Naive thymus-derived CD8-positive, alpha-beta T cell (primary cell): ENCODE measurements around the gene B9D2. TPM values are rescaled to one million over a fixed set of nuclear protein-coding genes. Genes with fewer than 3 reads are reported as not detected.

Experiments
- ATAC-seq, 2 donors: fragments of 150-1000 bp; cut with Tn5 transposase in 1 of 2; sonication (Bioruptor Pico), chemical (Tn5 transposase) in 1 of 2; 1 replicate in 1 of 2; 2 replicates in 1 of 2; pipeline ENCODE4 v1.10.0; 2021; ENCODE audit warnings: mild to moderate bottlenecking in 2 of 2, moderate library complexity in 2 of 2
- POLR2A ChIA-PET: fragments of 350-600 bp; sonication (Branson Sonifier 250); formaldehyde crosslinking; loops from one replicate; lab custom pipeline; 2021; ENCODE audit warnings: antibody characterized with exemption; lab: Charles Lee
- DNase-seq, 10 donors: peaks; one replicate each; pipeline versions ENCODE4 v3.0.0 to v3.0.0-alpha.2; 2020 to 2022
- H3K27ac Mint-ChIP-seq, 10 donors: one replicate each; pipeline ENCODE4 v1.8.0; 2020 to 2022; ENCODE audit warnings: mild to moderate bottlenecking in 10 of 10, mixed read lengths in 10 of 10, moderate library complexity in 4 of 10, inconsistent platforms in 1 of 10
- H3K27me3 Mint-ChIP-seq, 5 donors: one replicate each; pipeline ENCODE4 v1.8.0; 2021 to 2022; ENCODE audit warnings: mixed read lengths in 5 of 5
- H3K36me3 Mint-ChIP-seq, 3 donors: one replicate each; pipeline ENCODE4 v1.8.0; 2020 to 2022; ENCODE audit warnings: mixed read lengths in 3 of 3, mild to moderate bottlenecking in 2 of 3, inconsistent platforms in 1 of 3
- H3K4me1 Mint-ChIP-seq, 4 donors: one replicate each; pipeline ENCODE4 v1.8.0; 2021 to 2022; ENCODE audit warnings: mixed read lengths in 4 of 4
- H3K4me3 Mint-ChIP-seq, 10 donors: one replicate each; pipeline ENCODE4 v1.8.0; 2020 to 2022; ENCODE audit warnings: mild to moderate bottlenecking in 10 of 10, mixed read lengths in 10 of 10, moderate library complexity in 6 of 10, inconsistent platforms in 1 of 10
- H3K9me3 Mint-ChIP-seq, 9 donors: one replicate each; pipeline ENCODE4 v1.8.0; 2020 to 2022; ENCODE audit warnings: mixed read lengths in 9 of 9, mild to moderate bottlenecking in 3 of 9, inconsistent platforms in 1 of 9, moderate library complexity in 1 of 9
- polyA plus RNA-seq, 3 donors: library from polyadenylated mRNA; unstranded; fragments of 300-500 nt; fragmentation: Illumina TruSeq; gene quantifications; one replicate each; pipeline ENCODE4 v1.2.3, GENCODE V29; 2021
- total RNA-seq, 8 experiments: library from RNA in 2 of 8; stranded (reverse) in 2 of 8; gene quantifications; one replicate each; pipeline ENCODE4 v1.2.3 and lab custom pipeline; 2021 to 2026

The B9D2 gene
- total and polyA plus RNA-seq, 5 experiments from 2014 or later = 12.6 to 20.9 (median 17.3) TPM

- Mint-ChIP-seq H3K4me3 (peak overlapping the region; percentile 93 to 99 (median 97)), H3K4me1 (peaks cover 36 to 95% (median 93%) of the 10 kb centered on the region in 4 donors), H3K27me3 (peaks cover 0 to 3% (median 0%) of the 10 kb centered on the region in 5 donors), H3K27ac (peak overlapping the region; percentile 94 to 100 (median 99)), H3K36me3 (peaks cover 0 to 54% (median 17%) of the 10 kb centered on the region in 3 donors), H3K9me3 (no peaks in the 10 kb centered on the region)
- peak; percentile 1 to 3 for ATAC-seq
- POLR2A ChIA-PET = interaction anchor here (0.6 to 11.3 kb wide), 11 partner anchors 9 to 501 kb away, joined by 3 to 300 read pairs (median 11); partner anchors contain the start of genes B9D2, HNRNPUL1 and TGFB1
- no peak for DNase-seq
Measured at GRCh38 chr19:41307954-41308449, 55.9 kb downstream of the B9D2 start.

- ATAC-seq = peak; percentile 26 to 35
- Mint-ChIP-seq H3K27ac (peak overlapping the region; percentile 94 to 100 (median 99)), H3K27me3 (peaks cover 0 to 3% (median 0%) of the 10 kb centered on the region in 5 donors), H3K9me3 (no peaks in the 10 kb centered on the region), H3K36me3 (peaks cover 0 to 54% (median 21%) of the 10 kb centered on the region in 3 donors), H3K4me3 (peak overlapping the region; percentile 68 to 99 (median 96)), H3K4me1 (peaks cover 41 to 97% (median 95%) of the 10 kb centered on the region in 4 donors)
- POLR2A ChIA-PET = interaction anchor here (0.6 to 11.3 kb wide), 11 partner anchors 8 to 105 kb away, joined by 3 to 300 read pairs (median 11); partner anchors contain the start of genes B9D2, HNRNPUL1 and TGFB1
- DNase-seq = peak in 4 of 10 donors; percentile 39 to 79 (median 75)
Measured at GRCh38 chr19:41307090-41307875, 56.7 kb downstream of the B9D2 start.

GRCh38 chr19:41305927-41306793, 57.8 kb downstream of the B9D2 start:
- Mint-ChIP-seq H3K4me3 (peak overlapping the region; percentile 68 to 99 (median 95)), H3K36me3 (peaks cover 0 to 59% (median 24%) of the 10 kb centered on the region in 3 donors)

GRCh38 chr19:41304706-41305483, 59.1 kb downstream of the B9D2 start:
- Mint-ChIP-seq H3K9me3 (no peaks in the 10 kb centered on the region), H3K4me3 (peak overlapping the region in 8 of 10 donors; percentile 15 to 93 (median 66)), H3K36me3 (peaks cover 0 to 69% (median 24%) of the 10 kb centered on the region in 3 donors), H3K4me1 (peaks cover 46 to 100% (median 97%) of the 10 kb centered on the region in 4 donors), H3K27me3 (peaks cover 0 to under 1% (median 0%) of the 10 kb centered on the region in 5 donors), H3K27ac (peak overlapping the region; percentile 89 to 100 (median 98))
- DNase-seq (no peak), ATAC-seq (no peak)
- POLR2A ChIA-PET = interaction anchor here (0.6 to 11.3 kb wide), 5 partner anchors 10 to 48 kb away, joined by 3 to 300 read pairs (median 6); partner anchors contain the start of genes HNRNPUL1 and TGFB1

More at GRCh38 chr19:41305927-41306793, 57.8 kb downstream of the B9D2 start:
- peak in 1 of 10 donors; percentile 22 for DNase-seq
- POLR2A ChIA-PET = interaction anchor here (1.0 to 11.3 kb wide), 7 partner anchors 11 to 493 kb away, joined by 3 to 300 read pairs (median 17); partner anchors contain the start of genes B9D2, HNRNPUL1 and TGFB1
- H3K27ac Mint-ChIP-seq = peak overlapping the region; percentile 94 to 100 (median 99)
- H3K9me3 Mint-ChIP-seq = no peaks in the 10 kb centered on the region
- ATAC-seq = no peak
- H3K4me1 Mint-ChIP-seq = peaks cover 43 to 99% (median 95%) of the 10 kb centered on the region in 4 donors
- H3K27me3 Mint-ChIP-seq = peaks cover 0 to 3% (median 0%) of the 10 kb centered on the region in 5 donors

Other genes with a start within 250 kb of the B9D2 start
- not detected for gene CYP2F1, start 249.7 kb downstream of the B9D2 start, total RNA-seq
- gene CYP2F1, start 249.7 kb downstream of the B9D2 start, polyA plus RNA-seq = under 1 TPM in 1 of 3 donors, not detected in 2; 0.19 TPM
- gene CYP2S1, start 170.9 kb downstream of the B9D2 start, total RNA-seq = not detected
- not detected for gene CYP2S1, start 170.9 kb downstream of the B9D2 start, polyA plus RNA-seq
- gene AXL, start 144.9 kb downstream of the B9D2 start, total RNA-seq = not detected
- gene AXL, start 144.9 kb downstream of the B9D2 start, polyA plus RNA-seq = under 1 TPM in 2 of 3 donors, not detected in 1; 0.11 to 0.21 TPM
- gene HNRNPUL1, start 99.8 kb downstream of the B9D2 start, total RNA-seq = 100 to 1,000 TPM; 262 to 280 TPM
- 10 to 100 TPM; 40.7 to 67.6 (median 46.1) TPM for gene HNRNPUL1, start 99.8 kb downstream of the B9D2 start, polyA plus RNA-seq
- 10 to 100 TPM; 46.6 to 49.1 TPM for gene CCDC97, start 54.0 kb downstream of the B9D2 start, total RNA-seq
- 10 to 100 TPM; 15.6 to 25.0 (median 24.6) TPM for gene CCDC97, start 54.0 kb downstream of the B9D2 start, polyA plus RNA-seq
- gene TGFB1, start 10.2 kb downstream of the B9D2 start, total RNA-seq = 10 to 100 TPM; 83.6 to 85.6 TPM
- 10 to 100 TPM; 30.5 to 45.4 (median 34.5) TPM for gene TGFB1, start 10.2 kb downstream of the B9D2 start, polyA plus RNA-seq
- gene TMEM91, start 12.4 kb upstream of the B9D2 start, total RNA-seq = 1 to 10 TPM; 9.9 TPM
- 1 to 10 TPM; 3.6 to 8.3 (median 5.0) TPM for gene TMEM91, start 12.4 kb upstream of the B9D2 start, polyA plus RNA-seq
- gene EXOSC5, start 33.2 kb upstream of the B9D2 start, total RNA-seq = 10 to 100 TPM; 18.3 to 22.9 TPM
- gene EXOSC5, start 33.2 kb upstream of the B9D2 start, polyA plus RNA-seq = 10 to 100 TPM; 69.0 to 88.0 (median 84.8) TPM
- gene BCKDHA, start 33.7 kb upstream of the B9D2 start, total RNA-seq = 10 to 100 TPM; 15.9 to 18.7 TPM
- 10 to 100 TPM; 51.8 to 67.3 (median 53.8) TPM for gene BCKDHA, start 33.7 kb upstream of the B9D2 start, polyA plus RNA-seq
- under 1 TPM; 0.39 to 0.41 TPM for gene B3GNT8, start 63.2 kb upstream of the B9D2 start, total RNA-seq
- 1 to 10 TPM in 1 of 3 donors, under 1 TPM in 2; 0.33 to 1.1 (median 0.89) TPM for gene B3GNT8, start 63.2 kb upstream of the B9D2 start, polyA plus RNA-seq
- gene DMAC2, start 75.8 kb upstream of the B9D2 start, total RNA-seq = 10 to 100 TPM; 26.2 to 28.7 TPM
- gene DMAC2, start 75.8 kb upstream of the B9D2 start, polyA plus RNA-seq = 10 to 100 TPM; 50.6 to 53.7 (median 52.4) TPM
- gene ERICH4, start 79.0 kb upstream of the B9D2 start, total RNA-seq = not detected
- gene ERICH4, start 79.0 kb upstream of the B9D2 start, polyA plus RNA-seq = not detected
- 10 to 100 TPM; 56.7 to 59.1 TPM for gene CEACAM21, start 212.0 kb upstream of the B9D2 start, total RNA-seq
- 10 to 100 TPM; 16.7 to 44.2 (median 19.8) TPM for gene CEACAM21, start 212.0 kb upstream of the B9D2 start, polyA plus RNA-seq